NCI-H446 (cell line): ENCODE data around the gene DEDD2.

Experiments used
- DNase-seq, 2 experiments: peaks; one replicate each; lab custom pipeline; 2025; lab: John Stamatoyannopoulos, UW

DEDD2 gene

DNA sequence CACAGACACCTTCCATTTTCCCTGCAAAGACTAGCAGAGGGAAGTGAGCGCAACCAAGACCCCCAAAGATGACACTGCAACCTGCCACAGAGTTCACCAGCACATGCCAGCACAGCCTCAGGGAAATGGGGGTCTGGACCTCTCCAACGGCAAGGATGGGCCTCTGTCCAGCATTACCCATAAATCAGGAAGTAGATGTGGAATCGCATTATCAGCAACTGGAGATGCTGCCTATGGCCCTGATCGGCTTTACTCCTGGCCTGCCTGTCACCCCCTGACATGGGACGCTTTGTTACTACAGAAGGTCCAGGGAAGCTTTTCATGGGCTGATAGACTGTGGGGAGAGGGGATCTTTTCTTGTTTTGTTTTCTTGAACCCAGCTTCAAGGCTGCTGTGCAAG is 43.8 kb downstream of the DEDD2 start:
- DNase-seq, result no peak

DNA sequence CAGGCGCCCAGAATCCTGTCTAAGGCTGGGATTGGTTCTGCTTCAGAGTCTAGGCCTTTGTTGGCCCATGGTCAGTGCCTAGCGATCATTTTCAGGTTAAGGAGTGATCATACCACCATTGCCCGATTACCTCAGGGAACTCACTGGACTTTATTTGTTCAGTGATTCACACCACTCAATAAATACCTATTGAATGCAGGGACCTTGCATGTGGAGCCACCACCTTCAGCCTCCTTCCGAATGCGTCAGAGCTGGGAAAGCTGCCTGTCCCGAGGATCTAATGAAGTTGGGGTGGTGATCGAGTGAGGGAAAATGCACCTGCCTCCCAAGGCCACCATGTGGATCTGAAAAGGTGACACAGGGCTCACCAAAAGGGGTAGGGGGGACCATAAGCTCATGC is 45.2 kb downstream of the DEDD2 start:
- no peak for DNase-seq

GRCh38 chr19:42170715-42171114 is 46.8 kb downstream of the DEDD2 start:
- no peak for DNase-seq

GRCh38 chr19:42169486-42170413 is 47.7 kb downstream of the DEDD2 start:
- no peak for DNase-seq

- no peak for DNase-seq
Observed at GRCh38 chr19:42168206-42168605, 49.3 kb downstream of the DEDD2 start.

DNA sequence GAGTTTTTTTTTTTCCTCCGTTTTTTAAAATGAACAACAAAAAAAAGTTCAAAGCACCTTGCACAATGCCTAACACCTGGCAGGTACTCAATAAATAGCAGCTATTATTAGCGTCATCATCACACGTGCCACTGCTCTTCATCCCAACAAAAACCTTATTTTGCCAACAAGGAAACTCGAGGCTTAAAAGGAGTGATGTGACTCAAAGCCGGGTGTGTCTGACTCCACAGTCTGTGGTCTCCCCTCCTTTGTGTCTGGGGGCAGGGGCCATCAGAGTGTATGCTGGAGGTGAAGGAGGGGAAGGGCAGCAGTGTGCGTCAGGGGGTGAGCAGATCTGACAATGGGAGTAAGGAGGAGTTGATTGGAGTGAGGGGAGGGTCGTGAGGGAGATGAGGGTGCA is 51.2 kb downstream of the DEDD2 start:
- no peak for DNase-seq

DNA sequence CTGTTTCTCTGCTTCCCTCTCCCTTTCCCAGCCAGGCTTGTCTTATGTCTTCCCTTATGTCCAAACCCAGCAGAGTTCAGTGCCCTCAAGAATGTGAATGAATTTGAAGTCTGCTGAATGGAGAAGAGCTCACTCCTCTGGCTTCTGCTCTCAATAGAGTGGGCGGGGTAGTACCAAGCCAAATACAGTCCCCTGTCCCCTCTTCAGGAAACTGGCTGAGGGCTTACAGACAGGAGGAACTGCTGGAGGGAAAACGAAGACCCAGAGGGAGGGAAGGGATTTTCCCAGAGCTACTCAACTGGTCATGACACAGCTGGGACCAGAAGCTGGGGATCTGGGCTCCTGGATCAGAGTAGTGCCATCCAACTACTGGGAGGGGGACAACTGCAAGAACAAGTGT is 52.3 kb downstream of the DEDD2 start:
- no peak for DNase-seq

- no peak for DNase-seq
Observed at GRCh38 chr19:42161616-42162263, 55.7 kb downstream of the DEDD2 start.

DNA sequence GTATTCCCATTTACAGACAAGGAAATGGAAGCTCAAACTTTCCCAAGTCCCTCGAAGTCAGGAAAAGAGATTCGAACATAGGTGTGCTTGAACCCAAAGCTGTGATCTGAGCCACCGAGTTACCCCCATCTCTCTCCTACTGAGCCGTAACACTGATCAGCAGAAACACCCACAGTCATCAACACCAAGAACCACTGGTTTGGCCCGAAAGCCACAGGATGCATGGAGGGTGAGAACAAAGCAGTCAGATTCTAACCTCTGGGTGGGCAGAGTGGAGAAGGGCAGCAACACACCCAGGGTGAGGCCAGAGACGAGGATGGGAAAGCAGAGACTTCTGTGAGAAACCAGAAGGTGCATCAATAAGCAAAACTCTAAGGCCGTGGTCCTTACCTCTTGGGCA is 57.5 kb downstream of the DEDD2 start:
- no peak for DNase-seq

- DNase-seq, result no peak
Observed at GRCh38 chr19:42158926-42159325, 58.6 kb downstream of the DEDD2 start.

DNA sequence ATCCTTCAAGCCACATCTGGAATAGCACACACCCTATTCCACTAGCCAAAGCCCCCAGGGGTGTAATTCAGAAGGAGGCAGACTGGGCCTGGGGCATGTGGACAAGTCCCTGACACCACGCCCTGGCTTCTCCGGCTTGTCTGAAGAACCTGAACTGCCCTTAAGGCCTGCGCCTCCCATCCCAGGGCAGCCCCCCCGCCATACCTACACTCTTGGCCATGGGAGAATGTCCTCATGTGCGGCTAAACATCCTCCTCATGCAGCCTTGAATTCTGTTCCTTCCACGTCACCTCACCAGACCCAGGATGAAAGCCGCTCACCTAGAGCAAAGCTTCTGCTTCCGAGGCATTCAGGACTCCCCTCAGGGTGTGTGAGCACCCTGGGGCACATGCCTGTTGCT is 60.9 kb downstream of the DEDD2 start:
- DNase-seq, result no peak

GRCh38 chr19:42155796-42156195 is 61.7 kb downstream of the DEDD2 start:
- no peak for DNase-seq

DNA sequence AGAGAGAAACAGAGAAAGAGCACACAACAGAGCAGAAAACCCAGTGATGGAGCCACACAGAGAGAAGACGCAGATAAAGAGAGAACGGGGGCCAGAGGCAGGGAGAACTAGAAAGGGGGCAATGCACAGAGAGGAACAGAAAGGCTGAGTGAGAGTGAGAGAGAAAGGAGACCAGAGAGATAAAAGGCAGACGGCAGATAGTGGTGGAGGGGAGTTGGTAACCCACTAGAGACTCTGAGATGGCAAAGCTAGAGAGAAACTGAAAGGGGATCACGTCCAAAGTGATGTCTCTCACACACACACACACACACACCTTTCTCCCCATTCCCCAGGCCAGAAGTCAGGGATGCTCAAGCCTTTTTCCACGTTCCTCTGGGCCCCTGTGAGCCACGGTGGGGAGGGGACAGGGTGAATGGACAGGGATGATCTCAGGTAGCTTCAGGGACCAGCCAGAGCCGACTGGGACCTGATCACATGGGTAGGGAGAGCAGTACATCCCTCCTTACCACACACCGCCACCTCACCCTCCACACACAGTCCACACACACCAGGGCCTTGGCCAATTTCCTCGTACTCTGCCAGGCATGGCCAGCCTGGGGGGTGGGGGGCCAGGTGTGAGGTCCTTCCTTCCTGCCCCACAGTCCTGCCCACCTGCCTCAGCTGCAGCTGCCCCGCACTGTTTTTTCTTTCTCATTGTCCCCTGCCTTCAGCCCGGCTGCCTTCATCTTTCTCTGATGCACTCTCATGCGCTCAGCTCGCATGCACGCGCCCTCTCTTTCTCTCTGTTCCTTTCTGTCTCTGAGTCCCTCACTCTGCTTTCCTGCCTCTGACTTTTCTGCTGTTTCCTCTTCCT is 62.8 kb downstream of the DEDD2 start:
- DNase-seq, result no peak

DNA sequence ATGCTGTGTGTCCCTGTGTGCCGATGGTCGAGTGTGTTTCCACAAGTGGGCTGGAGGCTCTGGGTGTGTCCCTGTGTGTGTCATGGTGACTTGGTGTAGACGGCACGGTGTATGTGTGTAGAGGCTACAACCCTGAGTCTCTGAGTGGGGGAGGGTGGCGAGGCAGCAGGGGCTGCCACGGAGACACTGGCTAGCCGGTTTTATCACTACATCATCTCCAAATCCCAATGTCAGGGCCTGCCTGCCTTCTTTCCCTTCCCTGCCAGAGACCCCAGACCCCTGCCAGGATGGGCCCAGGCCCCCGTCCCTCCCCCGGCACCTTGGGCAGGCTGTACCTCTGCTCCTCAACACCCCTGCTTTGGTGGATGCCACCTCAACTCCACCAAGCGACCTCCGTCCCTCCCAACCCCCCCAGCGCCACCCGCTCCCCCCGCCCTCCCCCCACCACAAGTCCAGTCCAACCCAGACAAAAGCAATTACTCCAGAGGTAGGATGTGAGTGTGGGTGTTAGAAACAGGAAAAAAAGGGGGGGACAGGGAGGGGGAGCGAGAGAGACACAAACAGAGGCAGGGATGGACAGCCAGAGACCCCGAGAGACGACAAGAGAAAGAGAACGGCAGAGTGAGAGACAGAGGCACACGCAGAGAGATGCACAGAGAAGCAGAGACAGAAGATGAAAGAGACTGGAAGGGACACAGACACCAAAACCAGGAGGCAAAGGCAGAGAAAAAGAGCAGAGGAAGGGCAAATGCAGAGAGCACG is 63.6 kb downstream of the DEDD2 start:
- no peak for DNase-seq

DNA sequence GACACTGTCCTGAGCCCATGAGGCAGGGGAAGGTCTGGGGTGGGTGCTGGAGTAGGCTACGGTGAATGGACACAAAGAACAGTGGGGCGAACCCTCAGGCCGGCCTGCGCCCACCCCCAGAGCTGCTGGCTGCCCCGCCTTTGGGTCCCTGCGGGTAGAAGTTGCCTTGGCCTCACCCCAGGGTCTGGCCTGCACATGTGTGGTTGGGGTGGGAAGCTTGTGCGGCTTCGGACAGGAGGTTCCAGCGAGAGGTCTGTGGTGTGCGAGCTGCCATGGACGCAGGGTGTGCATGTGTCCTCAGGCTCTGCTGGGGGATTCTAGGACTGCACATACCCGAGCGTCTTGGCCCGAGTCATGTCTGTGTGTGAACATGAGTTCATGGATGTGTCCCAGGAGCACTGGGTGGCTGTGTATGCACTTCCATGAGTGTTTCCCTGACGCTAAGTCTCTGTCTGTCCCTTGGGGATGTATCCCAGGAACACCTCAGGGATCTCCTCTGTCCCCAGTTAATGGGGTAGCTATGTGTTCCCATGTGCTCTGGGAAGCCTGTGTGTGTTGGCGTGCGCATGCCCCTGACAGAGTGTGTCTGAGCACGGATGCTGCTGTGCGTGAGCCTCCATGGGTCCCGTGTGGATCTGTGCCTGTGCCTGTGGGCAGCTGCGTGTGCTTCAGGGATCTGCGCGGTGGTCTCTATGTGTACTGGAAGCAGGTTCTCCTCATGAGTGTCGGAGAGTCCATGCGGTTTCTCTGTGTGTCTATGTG is 64.4 kb downstream of the DEDD2 start:
- no peak for DNase-seq

GRCh38 chr19:42151782-42152684 is 65.4 kb downstream of the DEDD2 start:
- no peak for DNase-seq

GRCh38 chr19:42150911-42151361 is 66.5 kb downstream of the DEDD2 start:
- no peak for DNase-seq

- no peak for DNase-seq
Observed at GRCh38 chr19:42150364-42150763, 67.1 kb downstream of the DEDD2 start.

DNA sequence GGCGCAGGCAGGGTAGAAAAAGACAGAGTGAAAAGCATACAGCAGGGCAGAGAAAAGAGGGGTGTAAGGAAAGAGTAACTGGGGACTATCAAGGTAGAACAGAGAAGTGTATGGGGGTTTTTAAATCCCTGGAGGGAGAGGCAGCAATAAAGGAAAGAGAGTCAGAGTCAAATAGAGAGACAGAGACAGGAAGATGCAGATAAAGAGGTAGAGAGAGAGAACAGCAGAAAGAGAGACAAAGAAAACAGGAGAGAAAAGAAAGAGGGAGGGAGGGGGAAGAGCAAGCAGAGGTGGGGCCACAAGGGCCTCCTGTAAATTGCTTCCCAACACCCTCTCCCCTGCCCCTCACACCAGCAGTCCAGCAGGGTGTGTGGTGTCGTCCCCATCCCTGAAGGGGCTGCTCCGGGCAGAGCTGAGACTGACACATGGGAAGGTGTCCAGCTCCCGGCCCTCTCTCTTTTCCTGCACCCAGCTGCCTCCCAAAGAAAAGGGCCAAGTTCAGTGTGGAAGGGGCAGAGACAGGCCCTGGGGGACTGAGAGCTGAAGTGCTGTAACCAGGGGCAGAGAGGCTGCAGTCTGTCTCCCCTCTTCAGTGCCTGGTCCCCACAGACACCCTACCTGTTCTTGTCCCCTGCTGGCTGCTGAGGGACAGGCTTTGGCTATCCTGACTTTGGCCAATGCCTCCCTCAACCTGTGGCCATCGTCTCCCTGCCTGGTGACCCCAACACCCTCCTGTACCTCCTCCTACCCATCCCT is 67.9 kb downstream of the DEDD2 start:
- DNase-seq, result no peak
